HEK293 (cell line): ENCODE results near the gene COX20.

ENCODE experiments used
- ZNF140 ChIP-seq: fragments of 450-650 bp; formaldehyde crosslinking; IDR thresholded peaks from 2 replicates; pipeline ENCODE4 v1.5.1; 2016; ENCODE audit warnings: missing biosample characterization, missing genetic modification characterization
- ZNF530 ChIP-seq: fragments of 450-650 bp; formaldehyde crosslinking; IDR thresholded peaks from 2 replicates; pipeline ENCODE4 v1.5.1; 2016; ENCODE audit warnings: low read depth, missing biosample characterization, missing genetic modification characterization
- TF ChIP-seq, protein P1 (sequence below): sonication (generic); formaldehyde crosslinking; IDR thresholded peaks from 2 replicates; pipeline ENCODE4 v1.8.1; 2022; ENCODE audit warnings: mild to moderate bottlenecking, moderate library complexity, missing genetic modification reagents
- TF ChIP-seq, protein P2 (sequence below): fragments of 450-650 bp; formaldehyde crosslinking; IDR thresholded peaks from 2 replicates; pipeline ENCODE4 v1.5.1; 2016; ENCODE audit warnings: missing biosample characterization, missing genetic modification characterization
- TF ChIP-seq, protein P3 (sequence below): fragments of 450-650 bp; formaldehyde crosslinking; IDR thresholded peaks from 2 replicates; pipeline ENCODE4 v1.5.1; 2017; ENCODE audit warnings: missing biosample characterization, missing genetic modification characterization
- TF ChIP-seq, protein P4 (sequence below): fragments of 450-650 bp; formaldehyde crosslinking; IDR thresholded peaks from 2 replicates; pipeline ENCODE4 v1.5.1; 2016; ENCODE audit warnings: missing biosample characterization, missing genetic modification characterization
- TF ChIP-seq, protein P5 (sequence below): fragments of 450-650 bp; formaldehyde crosslinking; IDR thresholded peaks from 2 replicates; pipeline ENCODE4 v1.5.1; 2016; ENCODE audit warnings: missing biosample characterization, missing genetic modification characterization

DNA sequence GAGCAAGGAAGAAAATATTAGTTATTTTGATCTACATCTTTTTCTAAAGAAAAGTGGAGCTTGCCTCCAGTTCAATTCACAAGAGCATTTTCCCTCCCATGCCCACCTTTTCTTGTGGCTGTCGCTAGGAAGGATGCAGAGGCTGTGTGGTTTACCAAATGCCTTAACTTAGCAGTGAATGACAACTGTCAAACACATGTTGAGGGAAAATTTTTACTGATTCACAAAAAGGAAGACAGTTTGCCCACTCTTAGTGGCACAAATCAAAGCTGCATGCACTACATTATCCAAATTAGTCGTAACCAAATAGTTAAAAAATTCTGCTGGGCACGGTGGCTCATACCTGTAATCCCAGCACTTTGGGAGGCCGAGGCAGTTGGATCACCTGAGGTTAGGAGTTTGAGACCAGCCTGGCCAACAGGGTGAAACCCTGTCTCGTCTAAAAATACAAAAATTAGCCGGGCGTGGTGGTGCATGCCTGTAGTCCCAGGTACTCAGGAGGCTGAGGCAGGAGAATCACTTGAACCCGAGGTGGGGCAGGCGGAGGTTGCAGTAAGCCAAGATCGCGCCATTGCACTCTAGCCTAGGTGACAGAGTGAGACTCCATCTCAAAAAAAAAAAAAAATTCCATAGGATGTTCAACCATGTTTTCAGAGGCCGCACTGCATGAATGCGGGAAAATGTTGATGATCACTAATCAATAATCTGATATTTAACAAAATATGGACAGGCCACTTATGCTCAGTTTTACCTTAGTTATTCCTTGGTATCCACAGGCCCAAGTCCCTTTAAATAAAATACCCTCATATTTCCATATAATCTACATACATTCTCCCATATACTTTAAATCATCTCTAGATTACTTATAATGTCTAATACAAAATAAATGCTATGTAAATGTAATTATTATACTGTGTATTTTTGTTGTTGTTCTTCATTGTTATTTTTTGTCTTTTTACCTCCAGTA lies 9.0 kb downstream of the COX20 start:
- TF ChIP-seq, protein P1, sequence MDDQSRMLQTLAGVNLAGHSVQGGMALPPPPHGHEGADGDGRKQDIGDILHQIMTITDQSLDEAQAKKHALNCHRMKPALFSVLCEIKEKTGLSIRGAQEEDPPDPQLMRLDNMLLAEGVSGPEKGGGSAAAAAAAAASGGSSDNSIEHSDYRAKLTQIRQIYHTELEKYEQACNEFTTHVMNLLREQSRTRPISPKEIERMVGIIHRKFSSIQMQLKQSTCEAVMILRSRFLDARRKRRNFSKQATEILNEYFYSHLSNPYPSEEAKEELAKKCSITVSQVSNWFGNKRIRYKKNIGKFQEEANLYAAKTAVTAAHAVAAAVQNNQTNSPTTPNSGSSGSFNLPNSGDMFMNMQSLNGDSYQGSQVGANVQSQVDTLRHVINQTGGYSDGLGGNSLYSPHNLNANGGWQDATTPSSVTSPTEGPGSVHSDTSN (CRISPR knock-in tag) = no peak
- TF ChIP-seq ZNF140 (tag by site-specific recombination) (no peak), ZNF530 (tag by site-specific recombination) (no peak)
- TF ChIP-seq, protein P2, sequence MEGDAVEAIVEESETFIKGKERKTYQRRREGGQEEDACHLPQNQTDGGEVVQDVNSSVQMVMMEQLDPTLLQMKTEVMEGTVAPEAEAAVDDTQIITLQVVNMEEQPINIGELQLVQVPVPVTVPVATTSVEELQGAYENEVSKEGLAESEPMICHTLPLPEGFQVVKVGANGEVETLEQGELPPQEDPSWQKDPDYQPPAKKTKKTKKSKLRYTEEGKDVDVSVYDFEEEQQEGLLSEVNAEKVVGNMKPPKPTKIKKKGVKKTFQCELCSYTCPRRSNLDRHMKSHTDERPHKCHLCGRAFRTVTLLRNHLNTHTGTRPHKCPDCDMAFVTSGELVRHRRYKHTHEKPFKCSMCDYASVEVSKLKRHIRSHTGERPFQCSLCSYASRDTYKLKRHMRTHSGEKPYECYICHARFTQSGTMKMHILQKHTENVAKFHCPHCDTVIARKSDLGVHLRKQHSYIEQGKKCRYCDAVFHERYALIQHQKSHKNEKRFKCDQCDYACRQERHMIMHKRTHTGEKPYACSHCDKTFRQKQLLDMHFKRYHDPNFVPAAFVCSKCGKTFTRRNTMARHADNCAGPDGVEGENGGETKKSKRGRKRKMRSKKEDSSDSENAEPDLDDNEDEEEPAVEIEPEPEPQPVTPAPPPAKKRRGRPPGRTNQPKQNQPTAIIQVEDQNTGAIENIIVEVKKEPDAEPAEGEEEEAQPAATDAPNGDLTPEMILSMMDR (tag by site-specific recombination) = no peak
- TF ChIP-seq, protein P3, sequence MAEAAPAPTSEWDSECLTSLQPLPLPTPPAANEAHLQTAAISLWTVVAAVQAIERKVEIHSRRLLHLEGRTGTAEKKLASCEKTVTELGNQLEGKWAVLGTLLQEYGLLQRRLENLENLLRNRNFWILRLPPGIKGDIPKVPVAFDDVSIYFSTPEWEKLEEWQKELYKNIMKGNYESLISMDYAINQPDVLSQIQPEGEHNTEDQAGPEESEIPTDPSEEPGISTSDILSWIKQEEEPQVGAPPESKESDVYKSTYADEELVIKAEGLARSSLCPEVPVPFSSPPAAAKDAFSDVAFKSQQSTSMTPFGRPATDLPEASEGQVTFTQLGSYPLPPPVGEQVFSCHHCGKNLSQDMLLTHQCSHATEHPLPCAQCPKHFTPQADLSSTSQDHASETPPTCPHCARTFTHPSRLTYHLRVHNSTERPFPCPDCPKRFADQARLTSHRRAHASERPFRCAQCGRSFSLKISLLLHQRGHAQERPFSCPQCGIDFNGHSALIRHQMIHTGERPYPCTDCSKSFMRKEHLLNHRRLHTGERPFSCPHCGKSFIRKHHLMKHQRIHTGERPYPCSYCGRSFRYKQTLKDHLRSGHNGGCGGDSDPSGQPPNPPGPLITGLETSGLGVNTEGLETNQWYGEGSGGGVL (tag by site-specific recombination) = no peak
- TF ChIP-seq, protein P4, sequence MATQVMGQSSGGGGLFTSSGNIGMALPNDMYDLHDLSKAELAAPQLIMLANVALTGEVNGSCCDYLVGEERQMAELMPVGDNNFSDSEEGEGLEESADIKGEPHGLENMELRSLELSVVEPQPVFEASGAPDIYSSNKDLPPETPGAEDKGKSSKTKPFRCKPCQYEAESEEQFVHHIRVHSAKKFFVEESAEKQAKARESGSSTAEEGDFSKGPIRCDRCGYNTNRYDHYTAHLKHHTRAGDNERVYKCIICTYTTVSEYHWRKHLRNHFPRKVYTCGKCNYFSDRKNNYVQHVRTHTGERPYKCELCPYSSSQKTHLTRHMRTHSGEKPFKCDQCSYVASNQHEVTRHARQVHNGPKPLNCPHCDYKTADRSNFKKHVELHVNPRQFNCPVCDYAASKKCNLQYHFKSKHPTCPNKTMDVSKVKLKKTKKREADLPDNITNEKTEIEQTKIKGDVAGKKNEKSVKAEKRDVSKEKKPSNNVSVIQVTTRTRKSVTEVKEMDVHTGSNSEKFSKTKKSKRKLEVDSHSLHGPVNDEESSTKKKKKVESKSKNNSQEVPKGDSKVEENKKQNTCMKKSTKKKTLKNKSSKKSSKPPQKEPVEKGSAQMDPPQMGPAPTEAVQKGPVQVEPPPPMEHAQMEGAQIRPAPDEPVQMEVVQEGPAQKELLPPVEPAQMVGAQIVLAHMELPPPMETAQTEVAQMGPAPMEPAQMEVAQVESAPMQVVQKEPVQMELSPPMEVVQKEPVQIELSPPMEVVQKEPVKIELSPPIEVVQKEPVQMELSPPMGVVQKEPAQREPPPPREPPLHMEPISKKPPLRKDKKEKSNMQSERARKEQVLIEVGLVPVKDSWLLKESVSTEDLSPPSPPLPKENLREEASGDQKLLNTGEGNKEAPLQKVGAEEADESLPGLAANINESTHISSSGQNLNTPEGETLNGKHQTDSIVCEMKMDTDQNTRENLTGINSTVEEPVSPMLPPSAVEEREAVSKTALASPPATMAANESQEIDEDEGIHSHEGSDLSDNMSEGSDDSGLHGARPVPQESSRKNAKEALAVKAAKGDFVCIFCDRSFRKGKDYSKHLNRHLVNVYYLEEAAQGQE = no peak
- TF ChIP-seq, protein P5, sequence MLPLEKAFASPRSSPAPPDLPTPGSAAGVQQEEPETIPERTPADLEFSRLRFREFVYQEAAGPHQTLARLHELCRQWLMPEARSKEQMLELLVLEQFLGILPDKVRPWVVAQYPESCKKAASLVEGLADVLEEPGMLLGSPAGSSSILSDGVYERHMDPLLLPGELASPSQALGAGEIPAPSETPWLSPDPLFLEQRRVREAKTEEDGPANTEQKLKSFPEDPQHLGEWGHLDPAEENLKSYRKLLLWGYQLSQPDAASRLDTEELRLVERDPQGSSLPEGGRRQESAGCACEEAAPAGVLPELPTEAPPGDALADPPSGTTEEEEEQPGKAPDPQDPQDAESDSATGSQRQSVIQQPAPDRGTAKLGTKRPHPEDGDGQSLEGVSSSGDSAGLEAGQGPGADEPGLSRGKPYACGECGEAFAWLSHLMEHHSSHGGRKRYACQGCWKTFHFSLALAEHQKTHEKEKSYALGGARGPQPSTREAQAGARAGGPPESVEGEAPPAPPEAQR (tag by site-specific recombination) = no peak
